Stimulated activated CD8-positive, alpha-beta memory T cell treated with anti-CD3 and anti-CD28 coated beads, Interleukin-2, amount 100 ng/mL, for 48 hours (primary cell): Measurements from ENCODE around the gene EPO.
"Not testable (repeated sequence)": the region's sequence is repeated elsewhere in the genome, so short reads cannot be mapped to it uniquely, and the experiment has no call there.

Experiments used
- DNase-seq, 2 donors: peaks; one replicate each; pipeline ENCODE4 v3.0.0-alpha.2; 2020; ENCODE audit warnings: low read depth in 2 of 2

EPO gene

DNA sequence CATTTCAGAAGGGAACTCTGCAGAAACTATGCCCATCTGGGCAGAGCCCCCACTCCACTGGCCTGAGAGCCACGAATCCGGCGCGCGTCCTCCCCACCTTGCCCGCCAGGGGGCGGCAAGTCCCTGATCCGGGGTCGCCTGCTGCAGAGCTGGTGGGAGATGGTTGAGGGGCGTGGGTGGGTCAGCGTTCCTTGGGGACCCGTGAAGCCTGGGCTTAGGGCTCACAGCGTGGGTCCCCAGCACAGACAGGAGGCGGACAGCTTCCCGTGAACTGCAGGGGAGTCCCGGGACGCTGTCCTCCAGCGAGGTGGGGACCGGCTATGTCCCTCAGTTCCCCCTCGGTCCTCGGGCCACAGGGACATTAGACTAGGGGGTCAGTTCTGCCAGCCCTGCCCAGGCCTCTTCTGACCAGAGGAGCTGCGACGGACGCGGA is 14.9 kb upstream of the EPO start:
- DNase-seq, result peak; percentile 79 to 80

DNA sequence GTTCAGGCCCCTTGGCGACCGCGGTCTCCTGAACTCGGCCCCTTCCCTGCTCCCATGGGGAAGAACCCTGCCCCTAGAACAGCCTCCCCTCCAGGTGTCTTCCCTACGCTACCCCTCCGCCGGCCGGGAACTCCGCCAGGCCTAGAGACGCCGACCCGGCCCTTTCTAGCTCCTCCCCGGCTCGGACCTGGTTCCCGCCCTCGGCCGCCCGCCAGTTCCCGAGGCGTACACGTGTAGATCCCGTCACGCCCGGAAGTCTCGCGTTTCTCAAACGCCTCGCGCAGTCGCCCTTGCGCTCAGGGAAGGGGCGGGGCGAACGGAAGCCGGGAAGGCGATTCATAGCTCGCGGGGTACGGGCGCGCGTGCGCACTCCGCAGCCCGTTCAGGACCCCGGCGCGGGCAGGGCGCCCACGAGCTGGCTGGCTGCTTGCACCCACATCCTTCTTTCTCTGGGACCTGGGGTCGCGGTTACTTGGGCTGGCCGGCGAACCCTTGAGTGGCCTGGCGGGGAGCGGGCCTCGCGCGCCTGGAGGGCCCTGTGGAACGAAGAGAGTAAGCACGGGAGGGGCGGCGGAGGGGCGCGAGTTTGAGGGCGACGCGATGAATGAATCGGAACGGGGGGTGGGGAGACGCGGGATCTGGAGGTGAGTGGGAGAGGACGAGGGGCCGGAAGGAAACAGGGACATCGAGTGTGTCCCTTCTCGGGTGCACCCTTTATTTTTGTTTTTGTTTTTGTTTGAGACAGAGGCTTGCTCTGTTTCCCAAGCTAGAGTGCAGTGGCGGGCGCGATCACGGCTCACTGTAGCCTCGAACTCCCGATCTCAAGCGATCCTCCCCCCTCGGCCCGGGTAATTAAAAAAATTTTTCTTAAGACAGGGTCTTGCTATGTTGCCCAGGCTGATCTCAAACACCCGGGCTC is 14.3 kb upstream of the EPO start, which contains the start of gene POP7:
POP7 (plus strand) TSS at position 369 of the 919 bp plus-strand sequence. CDS start 710 bp downstream, outside the sequence.
- peak; percentile 99 for DNase-seq

DNA sequence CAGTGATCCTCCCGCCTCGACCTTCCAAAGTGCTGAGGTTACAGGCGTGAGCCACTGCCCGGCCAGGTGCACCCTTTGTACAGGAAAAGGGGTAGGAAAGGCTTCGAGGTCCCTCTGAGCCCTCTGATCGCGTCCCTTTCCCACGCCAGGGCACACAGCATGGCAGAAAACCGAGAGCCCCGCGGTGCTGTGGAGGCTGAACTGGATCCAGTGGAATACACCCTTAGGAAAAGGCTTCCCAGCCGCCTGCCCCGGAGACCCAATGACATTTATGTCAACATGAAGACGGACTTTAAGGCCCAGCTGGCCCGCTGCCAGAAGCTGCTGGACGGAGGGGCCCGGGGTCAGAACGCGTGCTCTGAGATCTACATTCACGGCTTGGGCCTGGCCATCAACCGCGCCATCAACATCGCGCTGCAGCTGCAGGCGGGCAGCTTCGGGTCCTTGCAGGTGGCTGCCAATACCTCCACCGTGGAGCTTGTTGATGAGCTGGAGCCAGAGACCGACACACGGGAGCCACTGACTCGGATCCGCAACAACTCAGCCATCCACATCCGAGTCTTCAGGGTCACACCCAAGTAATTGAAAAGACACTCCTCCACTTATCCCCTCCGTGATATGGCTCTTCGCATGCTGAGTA is 13.5 kb upstream of the EPO start:
- no peak for DNase-seq

DNA sequence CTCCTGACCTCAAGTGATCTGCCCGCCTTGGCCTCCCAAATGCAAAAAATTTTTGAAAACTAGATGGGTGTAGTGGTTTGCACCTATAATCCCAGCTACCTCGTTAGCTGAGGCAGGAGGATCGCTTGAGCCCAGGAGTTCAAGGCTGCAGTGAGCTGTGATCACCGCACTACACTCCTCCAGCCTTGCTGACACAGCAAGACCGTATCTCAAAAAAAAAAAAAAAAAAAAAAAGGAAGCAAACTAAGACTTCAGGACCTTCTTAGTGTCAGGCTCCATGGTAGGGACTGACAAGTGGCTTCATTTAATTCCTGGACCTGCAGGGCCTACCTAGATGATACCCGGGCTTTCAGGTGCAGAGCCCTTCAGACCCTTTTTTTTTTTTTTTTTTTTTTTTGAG is 11.9 kb upstream of the EPO start:
- DNase-seq, result no peak

DNA sequence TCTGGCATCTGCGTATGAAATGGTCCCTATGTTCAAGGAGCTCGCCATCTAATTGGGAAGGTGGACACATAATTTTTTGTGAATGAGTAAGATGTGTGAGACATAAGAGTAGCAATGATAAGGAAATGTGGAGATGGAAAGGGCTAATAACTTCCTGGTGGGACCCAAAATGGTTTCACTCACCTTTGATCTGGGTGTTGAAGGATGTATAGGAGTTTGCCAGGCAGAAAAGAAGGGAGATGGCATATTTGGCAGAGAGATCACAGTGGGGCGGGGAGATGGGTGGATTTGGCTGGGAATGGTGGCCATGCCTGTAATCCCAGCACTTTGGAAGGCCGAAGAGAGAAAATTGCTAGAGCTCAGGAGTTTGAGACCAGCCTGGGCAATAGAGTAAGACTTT is 9.8 kb upstream of the EPO start:
- DNase-seq, result no peak

DNA sequence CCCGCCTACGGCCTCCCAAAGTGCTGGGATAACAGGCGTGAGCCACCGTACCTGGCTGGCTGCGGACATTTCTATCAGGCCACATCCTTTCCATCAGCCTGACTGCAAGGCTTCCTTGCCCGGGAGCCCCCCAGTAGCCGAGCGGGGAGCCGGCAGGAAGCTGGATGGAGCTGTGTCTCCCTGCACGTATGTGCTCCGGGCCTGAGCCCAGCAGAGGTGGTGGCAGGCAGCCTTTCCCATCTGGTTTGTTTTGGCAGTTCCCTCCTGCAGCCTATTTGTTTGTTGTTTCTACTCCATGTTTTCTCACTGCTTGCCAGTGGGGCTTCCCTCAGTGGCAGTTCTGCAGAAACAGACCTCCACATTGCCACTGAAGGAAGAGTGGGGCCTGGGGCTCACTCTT is 8.9 kb upstream of the EPO start:
- DNase-seq, result no peak

DNA sequence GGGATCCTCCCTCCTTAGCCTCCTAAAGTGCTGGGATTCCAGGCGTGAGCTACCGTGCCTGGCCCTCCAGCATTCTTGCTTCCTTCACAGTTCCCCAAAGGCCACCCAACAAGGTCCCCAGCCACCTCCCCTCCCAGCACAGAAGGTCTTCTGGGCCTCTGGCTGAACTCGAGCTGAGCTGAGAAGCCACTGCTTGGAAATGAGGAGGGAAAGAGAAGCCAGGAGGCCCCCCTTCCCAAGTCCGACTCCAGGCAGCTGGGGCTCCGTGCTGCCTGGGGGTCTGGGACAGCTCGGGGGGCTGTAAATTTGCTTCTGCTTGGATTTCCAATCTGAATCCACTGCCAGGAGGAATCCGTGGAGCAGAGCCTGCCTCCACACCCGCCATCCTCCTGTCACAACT is 5.5 kb upstream of the EPO start:
- no peak for DNase-seq

DNA sequence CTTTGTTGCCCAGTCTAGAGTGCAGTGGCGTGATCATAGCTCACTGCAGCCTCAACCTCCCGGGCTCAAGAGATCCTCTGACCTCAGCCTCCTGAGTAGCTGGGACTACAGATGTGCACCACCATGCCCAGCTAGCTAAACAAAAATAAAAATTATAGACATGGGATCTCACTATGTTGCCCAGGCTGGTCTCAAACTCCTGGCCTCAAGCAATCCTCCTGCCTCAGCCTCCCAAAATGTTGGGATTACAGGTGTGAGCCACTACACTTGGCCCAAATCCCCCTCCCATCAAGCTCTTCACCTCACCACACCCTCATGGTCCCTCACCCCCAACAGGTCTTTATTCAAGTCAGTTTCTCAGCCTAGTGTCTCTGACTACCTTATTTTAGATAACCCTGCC is 3.2 kb upstream of the EPO start:
- not testable (repeated sequence) for DNase-seq

DNA sequence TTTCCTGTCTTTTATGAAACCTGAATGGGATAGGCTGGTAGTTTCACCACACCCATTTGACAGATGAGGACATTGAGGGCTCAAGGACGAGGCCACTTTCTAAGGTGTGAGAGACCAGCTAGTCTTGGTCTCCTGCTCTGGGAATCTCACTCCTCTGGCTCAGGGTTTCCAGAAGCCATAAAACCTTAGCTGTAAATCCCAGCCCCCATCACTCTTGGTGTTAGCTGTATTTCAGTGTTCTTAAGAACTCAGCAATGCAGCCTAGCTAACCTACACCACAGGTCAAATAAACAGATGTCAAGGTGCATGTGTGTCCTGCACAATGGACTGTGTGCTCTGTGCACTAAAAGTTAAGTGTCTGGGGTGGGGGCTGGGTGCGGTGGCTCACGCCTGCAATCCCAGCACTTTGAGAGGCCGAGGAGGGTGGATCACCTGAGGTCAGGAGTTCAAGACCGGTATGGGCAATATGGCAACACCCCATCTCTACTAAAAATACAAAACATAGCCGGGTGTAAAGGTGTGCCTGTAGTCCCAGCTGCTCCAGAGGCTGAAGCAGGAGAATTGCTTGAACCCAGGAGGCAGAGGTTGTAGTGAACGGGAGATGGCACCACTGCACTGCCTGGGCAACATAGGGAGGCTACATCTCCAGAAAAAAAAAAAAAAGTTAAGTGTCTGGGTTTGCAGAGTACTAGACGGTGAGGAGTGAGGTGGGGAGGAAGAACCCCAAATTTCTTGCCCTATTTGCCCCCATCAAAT is 567 bp upstream of the EPO start:
- no peak for DNase-seq

DNA sequence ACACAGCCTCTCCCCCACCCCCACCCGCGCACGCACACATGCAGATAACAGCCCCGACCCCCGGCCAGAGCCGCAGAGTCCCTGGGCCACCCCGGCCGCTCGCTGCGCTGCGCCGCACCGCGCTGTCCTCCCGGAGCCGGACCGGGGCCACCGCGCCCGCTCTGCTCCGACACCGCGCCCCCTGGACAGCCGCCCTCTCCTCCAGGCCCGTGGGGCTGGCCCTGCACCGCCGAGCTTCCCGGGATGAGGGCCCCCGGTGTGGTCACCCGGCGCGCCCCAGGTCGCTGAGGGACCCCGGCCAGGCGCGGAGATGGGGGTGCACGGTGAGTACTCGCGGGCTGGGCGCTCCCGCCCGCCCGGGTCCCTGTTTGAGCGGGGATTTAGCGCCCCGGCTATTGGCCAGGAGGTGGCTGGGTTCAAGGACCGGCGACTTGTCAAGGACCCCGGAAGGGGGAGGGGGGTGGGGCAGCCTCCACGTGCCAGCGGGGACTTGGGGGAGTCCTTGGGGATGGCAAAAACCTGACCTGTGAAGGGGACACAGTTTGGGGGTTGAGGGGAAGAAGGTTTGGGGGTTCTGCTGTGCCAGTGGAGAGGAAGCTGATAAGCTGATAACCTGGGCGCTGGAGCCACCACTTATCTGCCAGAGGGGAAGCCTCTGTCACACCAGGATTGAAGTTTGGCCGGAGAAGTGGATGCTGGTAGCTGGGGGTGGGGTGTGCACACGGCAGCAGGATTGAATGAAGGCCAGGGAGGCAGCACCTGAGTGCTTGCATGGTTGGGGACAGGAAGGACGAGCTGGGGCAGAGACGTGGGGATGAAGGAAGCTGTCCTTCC is 620 bp downstream of the EPO start:
- no peak for DNase-seq

DNA sequence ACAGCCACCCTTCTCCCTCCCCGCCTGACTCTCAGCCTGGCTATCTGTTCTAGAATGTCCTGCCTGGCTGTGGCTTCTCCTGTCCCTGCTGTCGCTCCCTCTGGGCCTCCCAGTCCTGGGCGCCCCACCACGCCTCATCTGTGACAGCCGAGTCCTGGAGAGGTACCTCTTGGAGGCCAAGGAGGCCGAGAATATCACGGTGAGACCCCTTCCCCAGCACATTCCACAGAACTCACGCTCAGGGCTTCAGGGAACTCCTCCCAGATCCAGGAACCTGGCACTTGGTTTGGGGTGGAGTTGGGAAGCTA is 1.2 kb downstream of the EPO start:
- DNase-seq, result no peak

DNA sequence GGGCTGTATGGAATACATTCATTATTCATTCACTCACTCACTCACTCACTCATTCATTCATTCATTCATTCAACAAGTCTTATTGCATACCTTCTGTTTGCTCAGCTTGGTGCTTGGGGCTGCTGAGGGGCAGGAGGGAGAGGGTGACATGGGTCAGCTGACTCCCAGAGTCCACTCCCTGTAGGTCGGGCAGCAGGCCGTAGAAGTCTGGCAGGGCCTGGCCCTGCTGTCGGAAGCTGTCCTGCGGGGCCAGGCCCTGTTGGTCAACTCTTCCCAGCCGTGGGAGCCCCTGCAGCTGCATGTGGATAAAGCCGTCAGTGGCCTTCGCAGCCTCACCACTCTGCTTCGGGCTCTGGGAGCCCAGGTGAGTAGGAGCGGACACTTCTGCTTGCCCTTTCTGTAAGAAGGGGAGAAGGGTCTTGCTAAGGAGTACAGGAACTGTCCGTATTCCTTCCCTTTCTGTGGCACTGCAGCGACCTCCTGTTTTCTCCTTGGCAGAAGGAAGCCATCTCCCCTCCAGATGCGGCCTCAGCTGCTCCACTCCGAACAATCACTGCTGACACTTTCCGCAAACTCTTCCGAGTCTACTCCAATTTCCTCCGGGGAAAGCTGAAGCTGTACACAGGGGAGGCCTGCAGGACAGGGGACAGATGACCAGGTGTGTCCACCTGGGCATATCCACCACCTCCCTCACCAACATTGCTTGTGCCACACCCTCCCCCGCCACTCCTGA is 2.4 kb downstream of the EPO start:
- DNase-seq, result no peak

DNA sequence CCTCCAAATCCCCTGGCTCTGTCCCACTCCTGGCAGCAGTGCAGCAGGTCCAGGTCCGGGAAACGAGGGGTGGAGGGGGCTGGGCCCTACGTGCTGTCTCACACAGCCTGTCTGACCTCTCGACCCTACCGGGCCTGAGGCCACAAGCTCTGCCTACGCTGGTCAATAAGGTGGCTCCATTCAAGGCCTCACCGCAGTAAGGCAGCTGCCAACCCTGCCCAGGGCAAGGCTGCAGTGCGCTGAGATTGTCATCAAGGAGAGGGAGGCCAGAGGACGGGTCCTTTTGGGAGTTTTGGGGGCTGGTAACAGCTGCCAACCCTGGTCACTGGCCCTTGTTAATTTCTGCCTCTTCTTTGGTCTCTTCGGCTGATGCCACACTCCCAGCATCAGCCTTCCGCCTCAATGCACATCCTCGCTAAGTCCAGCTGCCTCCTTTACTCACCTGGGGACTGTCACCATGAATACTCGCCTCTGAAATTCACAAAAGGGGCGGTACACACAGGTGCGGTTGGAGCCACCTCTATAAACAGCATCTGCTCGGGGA is 3.5 kb downstream of the EPO start:
- no peak for DNase-seq

DNA sequence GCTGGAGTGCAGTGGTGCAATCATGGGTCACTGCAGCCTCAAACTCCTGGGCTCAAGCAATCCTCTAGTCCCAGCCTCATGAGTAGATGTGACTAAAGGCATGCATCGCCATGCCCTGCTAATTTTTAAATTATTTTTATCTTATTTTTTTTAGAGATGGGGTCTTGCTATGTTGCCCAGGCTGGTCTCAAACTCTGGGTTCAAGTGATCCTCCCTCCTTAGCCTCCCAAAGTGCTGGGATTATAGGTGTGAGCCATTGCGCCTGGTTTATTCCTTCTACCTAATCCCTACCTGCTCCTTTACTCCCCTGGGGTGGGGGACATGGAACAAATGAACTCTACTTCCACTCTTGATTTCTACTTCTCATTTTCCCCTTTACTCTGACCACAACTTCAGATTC is 4.1 kb downstream of the EPO start:
- not testable (repeated sequence) for DNase-seq

DNA sequence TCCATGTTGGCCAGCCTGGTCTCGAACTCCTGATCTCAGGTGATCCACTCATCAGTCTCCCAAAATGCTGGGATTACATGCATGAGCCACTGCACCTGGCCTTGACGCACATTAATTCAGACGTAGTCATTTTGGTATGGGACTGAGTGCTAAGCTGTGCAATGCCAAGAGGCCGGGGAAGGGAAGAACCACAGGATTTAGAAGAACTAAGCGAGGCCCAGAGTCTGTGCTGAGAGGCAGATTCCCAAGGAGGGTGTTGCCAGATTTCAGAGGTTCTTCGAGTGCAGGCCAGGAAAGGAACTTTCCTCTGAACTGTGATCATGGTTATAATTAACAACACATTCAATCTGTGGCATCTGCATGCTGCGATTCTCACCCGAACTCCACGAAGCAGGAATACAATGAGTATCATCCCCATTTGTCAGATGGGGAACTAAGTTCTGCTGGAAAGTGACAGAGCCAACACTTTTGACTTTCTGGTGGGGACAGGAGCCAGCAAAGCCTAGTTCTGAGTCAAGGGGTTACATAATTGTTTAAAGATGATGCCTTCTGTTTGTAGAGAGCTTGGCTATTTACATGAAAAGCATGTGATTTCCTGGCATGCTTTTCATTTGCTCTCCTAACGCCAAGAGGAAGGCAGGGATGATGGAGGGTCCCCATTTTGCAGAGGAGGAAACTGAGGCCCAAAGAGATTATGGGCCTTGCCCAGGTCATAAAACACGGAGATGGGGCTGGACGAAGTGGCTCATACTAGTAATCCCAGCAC is 6.9 kb downstream of the EPO start:
- no peak for DNase-seq

DNA sequence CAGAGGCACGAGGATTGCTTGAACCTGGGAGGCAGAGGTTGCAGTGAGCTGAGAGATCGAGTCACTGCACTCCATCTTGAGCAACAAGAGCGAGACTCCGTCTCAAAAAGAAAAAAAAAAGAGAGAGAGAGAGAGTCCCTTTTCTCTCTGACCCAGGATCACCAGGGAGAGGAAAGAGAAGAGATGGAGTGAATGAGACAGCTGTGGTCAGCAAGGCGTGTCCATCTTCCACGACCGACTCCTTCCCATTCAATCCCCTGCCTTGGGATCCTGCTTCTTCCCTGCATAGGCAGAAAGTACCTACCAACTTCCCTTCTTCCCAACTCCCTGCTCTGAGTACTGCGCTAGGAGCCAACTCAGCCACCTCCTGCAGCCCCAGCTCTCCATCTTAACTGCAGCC is 7.9 kb downstream of the EPO start:
- DNase-seq, result no peak

DNA sequence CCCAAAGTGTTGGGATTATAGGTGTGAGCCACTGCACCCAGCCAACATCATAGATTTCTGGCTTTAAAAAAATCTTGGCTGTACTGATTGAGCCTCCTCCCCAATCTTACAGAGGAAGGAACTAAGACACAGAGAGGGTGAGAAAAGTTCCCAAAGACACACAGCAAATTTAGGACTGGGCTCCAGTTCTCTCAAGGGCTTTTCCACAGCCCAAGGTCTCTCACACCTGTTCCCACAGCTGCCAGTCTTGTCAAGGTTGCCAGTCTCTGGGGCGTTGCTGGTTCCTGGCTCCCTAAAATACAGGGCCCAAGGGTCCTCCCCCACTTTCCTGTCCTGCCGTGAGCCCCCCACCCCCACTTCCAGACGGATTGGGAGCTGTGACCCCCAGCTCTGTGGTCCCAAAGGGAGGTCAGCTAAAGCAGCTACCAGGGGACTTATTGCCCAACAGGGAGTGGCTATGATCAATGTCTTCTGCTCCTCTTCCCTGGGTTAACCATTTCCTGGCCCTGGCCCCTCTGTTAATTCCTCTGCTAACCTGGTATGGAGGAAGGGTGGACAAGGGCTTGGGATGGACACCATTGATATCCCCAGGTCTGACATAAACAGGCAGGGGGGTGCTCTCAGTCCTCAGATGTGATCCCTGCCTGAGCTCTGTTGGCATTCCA is 10.0 kb downstream of the EPO start:
- no peak for DNase-seq

DNA sequence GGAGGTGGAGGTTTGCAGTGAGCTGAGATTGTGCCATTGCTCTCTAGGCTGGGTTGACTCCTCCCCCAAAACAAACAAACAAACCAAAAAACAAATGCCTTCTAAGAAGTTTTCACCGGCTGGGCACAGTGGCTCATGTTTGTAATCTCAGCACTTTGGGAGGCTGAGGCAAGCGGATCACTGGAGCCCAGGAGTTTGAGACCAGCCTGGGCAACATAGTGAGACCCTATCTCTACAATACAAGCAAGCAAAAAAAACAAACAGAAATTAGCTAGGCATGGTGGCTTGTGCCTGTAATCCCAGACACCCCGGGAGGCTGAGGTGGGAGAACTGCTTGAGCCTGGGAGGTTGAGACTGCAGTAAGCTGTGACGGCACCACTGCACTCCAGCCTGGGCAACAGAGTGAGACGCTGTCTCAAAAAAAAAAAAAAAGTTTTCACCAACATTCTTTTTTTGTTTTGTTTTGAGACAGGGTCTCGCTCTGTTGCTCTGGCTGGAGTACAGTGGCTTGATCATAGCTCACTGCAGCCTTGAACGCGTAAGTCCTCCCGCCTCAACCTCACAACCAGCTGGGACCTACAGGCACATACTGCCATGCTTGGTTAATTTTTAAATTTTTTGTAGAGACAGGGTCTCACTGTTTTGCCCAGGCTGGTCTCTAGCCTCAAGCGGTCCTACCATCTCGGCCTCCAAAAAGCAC is 11.8 kb downstream of the EPO start:
- DNase-seq, result no peak

DNA sequence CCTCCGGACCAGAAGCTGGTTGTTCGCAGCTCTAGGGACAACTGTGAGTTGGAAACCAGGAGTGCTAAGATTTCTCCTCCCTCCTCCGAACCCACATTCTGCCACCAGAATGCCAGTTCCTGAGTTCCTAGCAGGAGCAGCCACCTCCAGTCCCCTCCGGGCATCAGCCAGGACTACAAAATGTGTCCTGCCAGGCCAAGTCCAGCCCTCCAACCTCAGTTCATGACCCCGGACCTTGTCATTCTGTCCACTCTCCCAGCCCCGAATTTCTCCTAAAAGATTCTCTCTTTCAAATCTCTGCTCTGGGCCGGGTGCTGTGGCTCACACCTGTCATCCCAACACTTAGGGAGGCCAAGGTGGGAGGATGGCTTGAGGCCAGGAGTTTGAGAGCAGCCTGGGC is 15.5 kb downstream of the EPO start:
- no peak for DNase-seq
